Activated T-cell treated with anti-CD3 and anti-CD28 coated beads, Interleukin-2, amount 50 U/mL, for 24 hours (primary cell): Measurements from ENCODE around the gene WIPF2.
A peak's percentile ranks its signal among the peaks of the same experiment; 100 is the strongest.

ENCODE experiments used
- DNase-seq: peaks from one replicate; pipeline ENCODE4 v3.0.0-alpha.2; 2020
- H3K27ac Mint-ChIP-seq: 2 replicates; pipeline ENCODE4 v1.8.0; 2020; ENCODE audit warnings: mild to moderate bottlenecking, mixed read lengths
- H3K27me3 Mint-ChIP-seq: 2 replicates; pipeline ENCODE4 v1.8.0; 2020; ENCODE audit warnings: mixed read lengths
- H3K36me3 Mint-ChIP-seq: 2 replicates; pipeline ENCODE4 v1.8.0; 2020; ENCODE audit warnings: low read depth, mixed read lengths
- H3K4me1 Mint-ChIP-seq: 2 replicates; pipeline ENCODE4 v1.8.0; 2020; ENCODE audit warnings: low read depth, mixed read lengths
- H3K4me3 Mint-ChIP-seq: 2 replicates; pipeline ENCODE4 v1.8.0; 2020; ENCODE audit warnings: mild to moderate bottlenecking, moderate library complexity, mixed read lengths
- H3K9me3 Mint-ChIP-seq: 2 replicates; pipeline ENCODE4 v1.8.0; 2020; ENCODE audit warnings: mixed read lengths

WIPF2 gene

GRCh38 chr17:40323391-40324381 lies 104.6 kb downstream of the WIPF2 start:
- peak; percentile 70 for DNase-seq

GRCh38 chr17:40325156-40326013 lies 106.3 kb downstream of the WIPF2 start:
- Mint-ChIP-seq H3K4me1 (peaks cover 92% of the 10 kb centered on the region), H3K27me3 (no peaks in the 10 kb centered on the region), H3K36me3 (peaks cover 14% of the 10 kb centered on the region), H3K27ac (peak overlapping the region; percentile 100), H3K4me3 (peak overlapping the region; percentile 70), H3K9me3 (no peaks in the 10 kb centered on the region)
- no peak for DNase-seq

More at GRCh38 chr17:40323391-40324381, 104.6 kb downstream of the WIPF2 start:
- Mint-ChIP-seq H3K36me3 (peaks cover 26% of the 10 kb centered on the region), H3K27ac (peak overlapping the region; percentile 100), H3K27me3 (no peaks in the 10 kb centered on the region), H3K9me3 (no peaks in the 10 kb centered on the region), H3K4me1 (peaks cover 94% of the 10 kb centered on the region), H3K4me3 (peak overlapping the region; percentile 94)

GRCh38 chr17:40326014-40326831 lies 107.1 kb downstream of the WIPF2 start:
- no peaks in the 10 kb centered on the region for H3K9me3 Mint-ChIP-seq
- DNase-seq, result no peak
- peak overlapping the region; percentile 70 for H3K4me3 Mint-ChIP-seq
- peaks cover 92% of the 10 kb centered on the region for H3K4me1 Mint-ChIP-seq
- no peaks in the 10 kb centered on the region for H3K27me3 Mint-ChIP-seq
- peak overlapping the region; percentile 100 for H3K27ac Mint-ChIP-seq
- H3K36me3 Mint-ChIP-seq, result peaks cover 22% of the 10 kb centered on the region

GRCh38 chr17:40326832-40327199 lies 107.7 kb downstream of the WIPF2 start:
- DNase-seq, result no peak
- H3K36me3 Mint-ChIP-seq, result peaks cover 27% of the 10 kb centered on the region
- H3K27me3 Mint-ChIP-seq, result no peaks in the 10 kb centered on the region
- no peaks in the 10 kb centered on the region for H3K9me3 Mint-ChIP-seq
- H3K4me1 Mint-ChIP-seq, result peaks cover 92% of the 10 kb centered on the region
- H3K27ac Mint-ChIP-seq, result peak overlapping the region; percentile 100
- peak overlapping the region; percentile 70 for H3K4me3 Mint-ChIP-seq

DNA sequence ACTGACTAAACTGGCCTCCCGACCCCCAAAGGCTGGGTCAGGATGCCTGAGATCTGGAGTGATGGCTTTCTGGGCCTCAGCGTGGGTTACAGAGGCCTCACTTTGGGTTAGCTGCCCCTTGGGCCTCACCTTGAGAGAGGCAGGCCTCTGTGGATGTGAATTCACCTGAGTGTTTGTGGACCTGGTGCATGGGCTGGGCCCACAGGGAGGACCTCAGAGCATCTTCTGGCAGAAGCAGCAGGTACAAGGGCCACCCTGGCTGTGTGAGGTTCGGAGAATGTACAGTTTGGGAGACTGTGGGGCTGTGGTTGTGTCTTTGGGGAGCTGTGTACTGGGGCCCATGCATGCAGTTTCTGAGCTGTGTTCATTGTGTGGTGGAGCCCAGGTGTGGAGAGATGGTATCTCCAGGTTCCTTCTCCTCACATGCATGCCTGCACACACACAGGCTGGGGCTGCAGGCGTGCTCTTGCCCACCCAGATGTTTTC lies 108.2 kb downstream of the WIPF2 start:
- H3K9me3 Mint-ChIP-seq, result no peaks in the 10 kb centered on the region
- peak overlapping the region; percentile 100 for H3K27ac Mint-ChIP-seq
- no peaks in the 10 kb centered on the region for H3K27me3 Mint-ChIP-seq
- peaks cover 26% of the 10 kb centered on the region for H3K36me3 Mint-ChIP-seq
- peaks cover 89% of the 10 kb centered on the region for H3K4me1 Mint-ChIP-seq
- DNase-seq, result no peak
- H3K4me3 Mint-ChIP-seq, result peak overlapping the region; percentile 70

GRCh38 chr17:40327735-40328385 lies 108.8 kb downstream of the WIPF2 start:
- Mint-ChIP-seq H3K27me3 (no peaks in the 10 kb centered on the region), H3K4me1 (peaks cover 87% of the 10 kb centered on the region), H3K4me3 (peak overlapping the region; percentile 70), H3K36me3 (peaks cover 31% of the 10 kb centered on the region), H3K27ac (peak overlapping the region; percentile 100), H3K9me3 (no peaks in the 10 kb centered on the region)
- DNase-seq, result no peak

GRCh38 chr17:40328386-40328766 lies 109.3 kb downstream of the WIPF2 start:
- Mint-ChIP-seq H3K9me3 (no peaks in the 10 kb centered on the region), H3K27me3 (no peaks in the 10 kb centered on the region), H3K4me1 (peaks cover 86% of the 10 kb centered on the region), H3K27ac (peak overlapping the region; percentile 79), H3K36me3 (peaks cover 37% of the 10 kb centered on the region), H3K4me3 (no peak overlapping the region)
- DNase-seq, result no peak

GRCh38 chr17:40329839-40330794 lies 111.0 kb downstream of the WIPF2 start:
- H3K4me1 Mint-ChIP-seq, result peaks cover 88% of the 10 kb centered on the region
- H3K9me3 Mint-ChIP-seq, result no peaks in the 10 kb centered on the region
- peaks cover 52% of the 10 kb centered on the region for H3K36me3 Mint-ChIP-seq
- peak overlapping the region; percentile 41 for H3K4me3 Mint-ChIP-seq
- H3K27me3 Mint-ChIP-seq, result no peaks in the 10 kb centered on the region
- DNase-seq, result no peak
- peak overlapping the region; percentile 74 for H3K27ac Mint-ChIP-seq

GRCh38 chr17:40330850-40331470 lies 111.9 kb downstream of the WIPF2 start:
- H3K36me3 Mint-ChIP-seq, result peaks cover 54% of the 10 kb centered on the region
- no peaks in the 10 kb centered on the region for H3K9me3 Mint-ChIP-seq
- H3K27ac Mint-ChIP-seq, result peak overlapping the region; percentile 74
- H3K4me1 Mint-ChIP-seq, result peaks cover 82% of the 10 kb centered on the region
- DNase-seq, result no peak
- H3K4me3 Mint-ChIP-seq, result peak overlapping the region; percentile 41
- H3K27me3 Mint-ChIP-seq, result no peaks in the 10 kb centered on the region

DNA sequence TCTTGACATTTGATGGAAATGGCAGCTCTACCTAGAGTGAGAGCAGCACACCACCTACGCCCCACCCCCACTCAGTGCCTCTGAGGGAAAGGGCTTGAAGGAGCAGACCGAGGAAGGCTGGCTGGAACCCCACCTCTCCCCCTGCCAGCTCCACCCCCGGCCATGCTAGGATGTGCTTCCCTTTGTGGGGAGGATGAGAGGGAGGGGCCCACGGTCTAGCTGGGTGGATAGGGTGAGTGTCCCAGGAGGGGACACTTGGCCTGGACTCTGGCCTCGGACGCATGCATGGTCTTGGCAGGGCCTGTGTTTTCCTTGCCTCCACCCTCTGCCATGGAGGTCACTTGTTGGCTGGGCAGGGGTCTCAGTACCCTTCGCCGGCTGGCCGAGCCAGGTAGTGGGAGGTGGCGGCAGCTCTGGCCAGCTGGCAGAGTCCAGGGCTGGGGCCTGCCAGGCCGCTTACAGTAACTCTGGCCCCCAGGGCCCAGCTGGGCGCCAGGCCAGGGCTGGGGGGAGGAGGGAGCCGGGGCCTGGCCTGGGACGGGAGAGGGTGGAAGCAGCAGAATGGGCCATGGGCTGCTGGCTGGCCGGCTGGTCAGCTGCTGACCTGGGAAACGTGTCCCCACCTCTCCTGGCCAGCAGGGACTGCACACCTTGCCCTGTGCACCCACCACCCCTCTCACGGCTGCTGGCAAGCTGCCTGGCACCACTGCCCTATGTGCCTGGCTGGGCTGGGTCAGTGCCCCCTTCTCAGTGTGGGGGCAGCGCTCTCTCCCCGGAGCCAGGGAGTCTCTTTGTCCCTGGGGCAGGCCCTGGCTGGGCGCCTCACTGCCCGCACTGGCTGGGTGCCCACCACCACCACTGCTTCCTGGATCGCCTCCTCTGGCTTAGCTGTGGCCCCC lies 112.9 kb downstream of the WIPF2 start:
- no peak overlapping the region for H3K4me3 Mint-ChIP-seq
- peak overlapping the region; percentile 74 for H3K27ac Mint-ChIP-seq
- no peaks in the 10 kb centered on the region for H3K27me3 Mint-ChIP-seq
- no peak for DNase-seq
- H3K9me3 Mint-ChIP-seq, result no peaks in the 10 kb centered on the region
- peaks cover 54% of the 10 kb centered on the region for H3K36me3 Mint-ChIP-seq
- H3K4me1 Mint-ChIP-seq, result peaks cover 75% of the 10 kb centered on the region
